ENCODE results near the gene PLXNA4. TPM values are rescaled to one million over a fixed set of nuclear protein-coding genes. Genes with fewer than 3 reads are reported as not detected.

Gene PLXNA4
- total RNA-seq, 1 donor from 2014 or later: 5.2 TPM

GRCh38 chr7:132255898-132256297 is 320.4 kb downstream of the PLXNA4 start:
- peaks cover 21% of the 10 kb centered on the region for H3K4me1 Mint-ChIP-seq

DNA sequence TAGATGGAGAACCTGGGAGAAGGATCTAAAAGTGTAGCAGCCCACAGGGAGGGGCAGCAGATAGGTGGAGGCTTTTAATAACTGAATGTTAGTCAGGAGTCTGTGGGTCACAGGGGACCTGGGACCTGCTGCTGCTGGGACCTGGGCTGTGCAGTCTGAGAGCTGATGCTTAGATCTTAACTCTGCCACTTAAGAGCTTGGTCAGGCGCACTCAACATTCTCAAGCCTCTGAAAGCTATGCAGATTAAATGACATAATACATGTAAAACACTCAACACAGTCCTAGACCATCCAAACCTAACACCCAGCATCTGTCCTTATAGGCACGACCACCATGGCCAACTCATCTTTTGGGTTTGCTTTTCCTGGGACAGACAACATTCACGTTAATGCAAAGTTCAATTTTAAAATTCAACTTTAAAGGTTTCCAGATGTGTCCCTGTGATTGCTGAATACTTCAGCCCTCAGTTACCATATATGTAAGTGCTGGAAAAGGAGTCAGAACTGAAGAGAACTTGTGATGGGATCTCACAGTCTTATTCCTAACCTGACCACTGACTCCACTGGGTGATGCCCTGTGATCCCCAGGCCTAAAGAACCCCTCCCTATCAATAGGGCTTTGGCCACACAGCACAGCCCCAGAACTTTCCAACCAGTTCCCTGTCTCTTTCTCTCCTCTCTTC is 321.0 kb downstream of the PLXNA4 start:
- no peak overlapping the region for H3K27ac Mint-ChIP-seq
- no peak for DNase-seq (ENCODE audit: low spot score in 2 of 2, unreplicated experiment in 2 of 2)
- no peak for TF ChIP-seq CTCF (IDR thresholded peaks at IDR 0.05; ENCODE audit: unreplicated experiment)
- H3K36me3 Mint-ChIP-seq: no peaks in the 10 kb centered on the region
- peaks cover 28% of the 10 kb centered on the region for H3K4me1 Mint-ChIP-seq
- no peak overlapping the region for H3K4me3 Mint-ChIP-seq
- peaks cover 15% of the 10 kb centered on the region for H3K27me3 Mint-ChIP-seq (ENCODE audit: low read depth)
- H3K9me3 Mint-ChIP-seq: no peaks in the 10 kb centered on the region

More at GRCh38 chr7:132255898-132256297, 320.4 kb downstream of the PLXNA4 start:
- H3K27me3 Mint-ChIP-seq (ENCODE audit: low read depth): peaks cover 18% of the 10 kb centered on the region
- no peak for TF ChIP-seq CTCF (IDR thresholded peaks at IDR 0.05; ENCODE audit: unreplicated experiment)
- H3K4me3 Mint-ChIP-seq: no peak overlapping the region
- H3K9me3 Mint-ChIP-seq: no peaks in the 10 kb centered on the region
- H3K27ac Mint-ChIP-seq: no peak overlapping the region
- no peaks in the 10 kb centered on the region for H3K36me3 Mint-ChIP-seq
- no peak for DNase-seq (ENCODE audit: low spot score in 2 of 2, unreplicated experiment in 2 of 2)

DNA sequence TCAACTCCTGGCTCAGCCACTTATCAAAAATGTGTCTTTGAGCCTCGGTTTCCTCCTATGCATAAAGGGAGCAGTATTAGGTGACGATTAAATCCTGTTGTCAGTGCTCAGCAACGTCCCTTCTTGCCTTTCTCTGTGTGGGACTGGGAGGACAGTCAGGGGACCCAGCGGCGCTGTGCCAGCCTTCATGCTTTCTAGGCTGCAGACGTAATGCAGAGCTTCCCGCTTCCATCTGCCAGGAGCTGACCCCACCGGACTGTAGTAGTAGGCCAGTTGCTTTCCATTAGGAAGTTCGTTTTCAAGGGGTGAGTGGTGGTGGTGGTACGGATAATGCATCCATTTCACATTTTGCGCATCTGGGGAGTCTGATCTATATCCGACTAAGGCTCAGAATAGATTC is 321.8 kb downstream of the PLXNA4 start:
- Mint-ChIP-seq H3K27me3 (ENCODE audit: low read depth) (peaks cover 11% of the 10 kb centered on the region), H3K27ac (no peak overlapping the region), H3K4me1 (peaks cover 35% of the 10 kb centered on the region), H3K9me3 (no peaks in the 10 kb centered on the region), H3K4me3 (no peak overlapping the region), H3K36me3 (no peaks in the 10 kb centered on the region)
- DNase-seq (ENCODE audit: low spot score in 2 of 2, unreplicated experiment in 2 of 2): no peak
- TF ChIP-seq CTCF (IDR thresholded peaks at IDR 0.05; ENCODE audit: unreplicated experiment): no peak

DNA sequence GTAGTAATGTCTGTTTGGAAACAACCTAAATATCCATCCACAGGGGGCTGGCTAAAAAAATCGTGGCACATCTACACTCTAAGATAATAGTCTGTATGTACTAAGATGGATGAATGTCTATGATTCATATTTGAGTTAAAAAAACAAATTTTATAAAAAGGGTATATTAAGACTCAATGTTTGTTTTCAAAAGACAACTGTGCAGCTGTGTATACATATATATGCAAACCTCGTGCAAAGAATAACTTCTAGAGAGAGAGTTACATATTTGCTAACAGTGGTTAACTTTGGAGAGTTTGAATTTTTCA is 323.5 kb downstream of the PLXNA4 start:
- TF ChIP-seq CTCF (IDR thresholded peaks at IDR 0.05; ENCODE audit: unreplicated experiment): no peak
- no peaks in the 10 kb centered on the region for H3K36me3 Mint-ChIP-seq
- peaks cover 14% of the 10 kb centered on the region for H3K27me3 Mint-ChIP-seq (ENCODE audit: low read depth)
- H3K4me1 Mint-ChIP-seq: peaks cover 35% of the 10 kb centered on the region
- no peak overlapping the region for H3K27ac Mint-ChIP-seq
- DNase-seq (ENCODE audit: low spot score in 2 of 2, unreplicated experiment in 2 of 2): no peak
- H3K4me3 Mint-ChIP-seq: no peak overlapping the region
- H3K9me3 Mint-ChIP-seq: no peaks in the 10 kb centered on the region

GRCh38 chr7:132251327-132251659 is 325.0 kb downstream of the PLXNA4 start:
- peak overlapping the region; percentile 75 for H3K27ac Mint-ChIP-seq
- H3K9me3 Mint-ChIP-seq: peaks cover 2% of the 10 kb centered on the region
- H3K27me3 Mint-ChIP-seq (ENCODE audit: low read depth): peaks cover 14% of the 10 kb centered on the region
- H3K36me3 Mint-ChIP-seq: no peaks in the 10 kb centered on the region
- H3K4me3 Mint-ChIP-seq: no peak overlapping the region
- H3K4me1 Mint-ChIP-seq: peaks cover 32% of the 10 kb centered on the region
- no peak for TF ChIP-seq CTCF (IDR thresholded peaks at IDR 0.05; ENCODE audit: unreplicated experiment)
- no peak for DNase-seq (ENCODE audit: low spot score in 2 of 2, unreplicated experiment in 2 of 2)
